ENCODE measurements around the gene PPFIA2.

PPFIA2 gene

GRCh38 chr12:81360916-81361315, 398.2 kb downstream of the PPFIA2 start:
- Mint-ChIP-seq H3K27me3 (ENCODE audit: low read depth, poor library complexity) (no peaks in the 10 kb centered on the region), H3K4me1 (no peaks in the 10 kb centered on the region), H3K9me3 (no peaks in the 10 kb centered on the region), H3K27ac (no peak overlapping the region), H3K36me3 (ENCODE audit: low read depth) (no peaks in the 10 kb centered on the region), H3K4me3 (no peak overlapping the region)
- TF ChIP-seq CTCF (IDR thresholded peaks at IDR 0.05), result no peak
- DNase-seq, result no peak

GRCh38 chr12:81359736-81360135, 399.4 kb downstream of the PPFIA2 start:
- H3K27me3 Mint-ChIP-seq (ENCODE audit: low read depth, poor library complexity), result no peaks in the 10 kb centered on the region
- H3K27ac Mint-ChIP-seq, result no peak overlapping the region
- no peak for DNase-seq
- no peaks in the 10 kb centered on the region for H3K9me3 Mint-ChIP-seq
- H3K36me3 Mint-ChIP-seq (ENCODE audit: low read depth), result no peaks in the 10 kb centered on the region
- H3K4me1 Mint-ChIP-seq, result no peaks in the 10 kb centered on the region
- TF ChIP-seq CTCF (IDR thresholded peaks at IDR 0.05), result no peak
- H3K4me3 Mint-ChIP-seq, result no peak overlapping the region

DNA sequence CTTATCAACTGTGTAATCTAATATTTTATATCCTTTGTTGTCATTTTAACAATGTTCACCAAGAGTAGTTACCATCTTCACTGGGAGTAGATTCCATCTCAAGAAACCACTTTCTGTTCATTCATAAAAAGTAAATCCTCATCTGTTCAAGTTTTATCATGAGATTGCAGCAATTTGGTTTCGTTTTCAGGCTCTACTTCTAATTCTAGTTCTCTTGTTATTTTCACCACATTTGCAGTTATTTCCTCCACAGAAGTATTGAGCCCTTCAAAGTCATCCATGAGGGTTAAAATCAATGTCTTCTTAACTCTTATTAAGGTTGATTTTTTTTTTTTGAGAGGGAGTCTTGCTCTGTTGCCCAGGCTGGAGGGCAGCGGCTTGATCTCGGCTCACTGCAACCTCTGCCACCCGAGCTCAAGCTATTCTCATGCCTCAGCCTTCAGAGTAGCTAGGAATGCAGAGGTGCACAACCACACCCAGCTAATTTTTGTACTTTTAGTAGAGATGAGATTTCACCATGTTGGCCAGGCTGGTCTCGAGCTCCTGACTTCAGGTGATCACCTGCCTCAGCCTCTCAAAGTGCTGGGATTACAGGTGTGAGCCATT, 404.7 kb downstream of the PPFIA2 start:
- no peak for TF ChIP-seq CTCF (IDR thresholded peaks at IDR 0.05)
- H3K27me3 Mint-ChIP-seq (ENCODE audit: low read depth, poor library complexity), result peaks cover 3% of the 10 kb centered on the region
- H3K27ac Mint-ChIP-seq, result no peak overlapping the region
- DNase-seq, result no peak
- no peak overlapping the region for H3K4me3 Mint-ChIP-seq
- no peaks in the 10 kb centered on the region for H3K36me3 Mint-ChIP-seq (ENCODE audit: low read depth)
- no peaks in the 10 kb centered on the region for H3K4me1 Mint-ChIP-seq
- H3K9me3 Mint-ChIP-seq, result no peaks in the 10 kb centered on the region

GRCh38 chr12:81350309-81350708, 408.8 kb downstream of the PPFIA2 start:
- DNase-seq, result no peak
- no peak for TF ChIP-seq CTCF (IDR thresholded peaks at IDR 0.05)
- H3K36me3 Mint-ChIP-seq (ENCODE audit: low read depth), result no peaks in the 10 kb centered on the region
- H3K4me1 Mint-ChIP-seq, result no peaks in the 10 kb centered on the region
- no peaks in the 10 kb centered on the region for H3K9me3 Mint-ChIP-seq
- H3K4me3 Mint-ChIP-seq, result no peak overlapping the region
- H3K27ac Mint-ChIP-seq, result no peak overlapping the region
- peaks cover 3% of the 10 kb centered on the region for H3K27me3 Mint-ChIP-seq (ENCODE audit: low read depth, poor library complexity)

GRCh38 chr12:81347404-81347803, 411.7 kb downstream of the PPFIA2 start:
- no peak for DNase-seq
- TF ChIP-seq CTCF (IDR thresholded peaks at IDR 0.05), result no peak
- Mint-ChIP-seq H3K36me3 (ENCODE audit: low read depth) (no peaks in the 10 kb centered on the region), H3K27ac (no peak overlapping the region), H3K9me3 (no peaks in the 10 kb centered on the region), H3K4me3 (no peak overlapping the region), H3K4me1 (no peaks in the 10 kb centered on the region), H3K27me3 (ENCODE audit: low read depth, poor library complexity) (no peaks in the 10 kb centered on the region)

DNA sequence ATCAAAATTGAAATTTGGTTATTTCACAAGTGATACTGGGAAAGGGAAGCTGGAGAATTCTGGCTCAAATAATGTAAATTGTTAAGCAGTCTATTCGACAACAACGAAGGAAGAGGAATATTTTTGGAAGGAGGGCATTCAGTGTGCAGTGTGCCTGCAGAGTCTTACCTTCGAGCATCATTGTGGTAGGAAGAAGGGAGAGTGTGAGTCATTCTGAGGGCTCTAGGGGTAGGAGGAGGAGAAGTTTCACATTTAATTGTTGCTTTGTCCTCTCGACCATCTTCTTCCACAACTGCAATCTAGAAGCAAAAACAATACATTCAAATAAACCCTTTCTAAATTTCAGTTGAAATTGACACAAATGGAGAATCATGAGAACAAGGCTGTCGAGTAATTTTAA, 418.2 kb downstream of the PPFIA2 start:
- Mint-ChIP-seq H3K27me3 (ENCODE audit: low read depth, poor library complexity) (no peaks in the 10 kb centered on the region), H3K27ac (no peak overlapping the region), H3K4me1 (no peaks in the 10 kb centered on the region), H3K9me3 (no peaks in the 10 kb centered on the region), H3K4me3 (no peak overlapping the region), H3K36me3 (ENCODE audit: low read depth) (no peaks in the 10 kb centered on the region)
- TF ChIP-seq CTCF (IDR thresholded peaks at IDR 0.05), result no peak
- DNase-seq, result no peak

All from nephron progenitor cell (in vitro differentiated cells).